ELR (cell line): ENCODE measurements around the gene TNFAIP2.

Source experiments
- DNase-seq: peaks from one replicate; pipeline ENCODE4 v3.0.0-alpha.2; 2015; ENCODE audit warnings: low read depth

The TNFAIP2 gene

GRCh38 chr14:103093856-103094405 lies 29.3 kb upstream of the TNFAIP2 start:
- DNase-seq, result no peak

GRCh38 chr14:103094406-103095209 lies 28.7 kb upstream of the TNFAIP2 start, which contains the start of gene EXOC3L4:
Gene EXOC3L4, plus strand, starts transcription at chr14:103094725. Its CDS starts 5,495 bp downstream, at chr14:103100220.
- no peak for DNase-seq

- no peak for DNase-seq
Measured at GRCh38 chr14:103095210-103095778, 28.0 kb upstream of the TNFAIP2 start.

- DNase-seq, result no peak
Measured at GRCh38 chr14:103096387-103096786, 26.9 kb upstream of the TNFAIP2 start.

GRCh38 chr14:103097244-103097993 lies 25.8 kb upstream of the TNFAIP2 start:
- no peak for DNase-seq

GRCh38 chr14:103097994-103098957 lies 25.0 kb upstream of the TNFAIP2 start:
- no peak for DNase-seq

GRCh38 chr14:103099081-103099732 lies 24.1 kb upstream of the TNFAIP2 start:
- no peak for DNase-seq

- no peak for DNase-seq
Measured at GRCh38 chr14:103099733-103100280, 23.5 kb upstream of the TNFAIP2 start.

- DNase-seq, result no peak
Measured at GRCh38 chr14:103100281-103101121, 22.8 kb upstream of the TNFAIP2 start.

- DNase-seq, result no peak
Measured at GRCh38 chr14:103101257-103101962, 21.9 kb upstream of the TNFAIP2 start.

GRCh38 chr14:103101963-103102688 lies 21.1 kb upstream of the TNFAIP2 start:
- no peak for DNase-seq

GRCh38 chr14:103102689-103103260 lies 20.5 kb upstream of the TNFAIP2 start:
- no peak for DNase-seq

- peak; percentile 77 for DNase-seq
Measured at GRCh38 chr14:103103461-103104388, 19.5 kb upstream of the TNFAIP2 start.

- DNase-seq, result no peak
Measured at GRCh38 chr14:103104389-103104653, 18.9 kb upstream of the TNFAIP2 start.

GRCh38 chr14:103104654-103105452 lies 18.4 kb upstream of the TNFAIP2 start:
- DNase-seq, result peak; percentile 53

- no peak for DNase-seq
Measured at GRCh38 chr14:103105580-103106150, 17.6 kb upstream of the TNFAIP2 start.
